HepG2 (cell line): ENCODE data around the gene TSNAXIP1. TPM values are rescaled to one million over a fixed set of nuclear protein-coding genes. Genes with fewer than 3 reads are reported as not detected.

Source experiments
- NR2F1 ChIP-seq, 2 experiments: fragments of 450-650 bp in 1 of 2; formaldehyde crosslinking in 1 of 2; IDR thresholded peaks; 2 replicates each; pipeline versions ENCODE4 v1.5.0 to v1.6.1; 2016 to 2020; ENCODE audit warnings: mild to moderate bottlenecking in 1 of 2, missing compliant biosample characterization in 1 of 2, missing genetic modification reagents in 1 of 2, moderate library complexity in 1 of 2
- RFX1 ChIP-seq: fragments of 450-650 bp; IDR thresholded peaks from 2 replicates; pipeline ENCODE4 v1.6.1; 2017
- THAP11 ChIP-seq: IDR thresholded peaks from 2 replicates; pipeline ENCODE4 v1.6.1; 2016; ENCODE audit warnings: missing biosample characterization, missing genetic modification reagents
- U2AF1 ChIP-seq: fragments of 200-400 bp; formaldehyde crosslinking; optimal IDR thresholded peaks from 2 replicates; pipeline ENCODE3; 2017; ENCODE audit warnings: mild to moderate bottlenecking, low read depth, low read length
- ZC3H4 ChIP-seq: sonication (generic); formaldehyde crosslinking; IDR thresholded peaks from 2 replicates; pipeline ENCODE4 v1.4.0; 2020; ENCODE audit warnings: missing genetic modification reagents, borderline replicate concordance
- ZNF263 ChIP-seq: sonication (generic); formaldehyde crosslinking; IDR thresholded peaks from 2 replicates; pipeline ENCODE4 v1.4.0; 2020; ENCODE audit warnings: missing genetic modification reagents
- ZNF549 ChIP-seq: sonication (generic); formaldehyde crosslinking; IDR thresholded peaks from 2 replicates; pipeline ENCODE4 v1.5.0; 2020; ENCODE audit warnings: missing genetic modification reagents
- ZNF687 ChIP-seq: sonication (generic); formaldehyde crosslinking; IDR thresholded peaks from 2 replicates; pipeline ENCODE4 v1.5.1; 2020; ENCODE audit warnings: mild to moderate bottlenecking, missing genetic modification reagents, moderate library complexity
- polyA plus RNA-seq, 8 experiments: library from polyadenylated mRNA; depleted of rRNA in 3 of 8; stranded (reverse) in 7 of 8; unstranded in 1 of 8; fragments of >200 nt; fragmentation: Illumina TruSeq in 4 of 8; extraction: Trizol in 4 of 8; gene quantifications; 2 replicates each; pipeline versions ENCODE4 v1.2.1 to v1.2.3, GENCODE V29; 2011 to 2016; ENCODE audit warnings: low read depth in 4 of 8, missing spikeins in 1 of 8, mixed read lengths in 1 of 8; ENCODE audit not compliant: insufficient read depth in 1 of 8
- total RNA-seq, 5 experiments: library from RNA; depleted of rRNA; stranded (reverse); fragments of >200 nt; fragmentation: Illumina TruSeq; extraction: Trizol; gene quantifications; 2 replicates each; pipeline ENCODE4 v1.2.3, GENCODE V29; 2016; ENCODE audit warnings: low read depth in 1 of 5
- TF ChIP-seq, protein P1 (sequence below): sonication (generic); formaldehyde crosslinking; IDR thresholded peaks from 2 replicates; pipeline ENCODE4 v1.5.0; 2020; ENCODE audit warnings: mild to moderate bottlenecking, missing genetic modification reagents, borderline replicate concordance

TSNAXIP1 gene
- total and polyA plus RNA-seq, 2 of the 13 experiments (the other 11 are each of a cell fraction or from before 2014, with no cell fraction given) = 0.37 to 0.86 TPM

GRCh38 chr16:67805718-67806427, 816 bp upstream of the TSNAXIP1 start (continued):
- no peak; the same call in 1 of the 2 replicates for TF ChIP-seq ZNF263 (CRISPR knock-in tag)
- no peak for TF ChIP-seq ZNF687
- TF ChIP-seq U2AF1 = no peak
- no peak for TF ChIP-seq ZNF549 (CRISPR knock-in tag)
- TF ChIP-seq, protein P1, sequence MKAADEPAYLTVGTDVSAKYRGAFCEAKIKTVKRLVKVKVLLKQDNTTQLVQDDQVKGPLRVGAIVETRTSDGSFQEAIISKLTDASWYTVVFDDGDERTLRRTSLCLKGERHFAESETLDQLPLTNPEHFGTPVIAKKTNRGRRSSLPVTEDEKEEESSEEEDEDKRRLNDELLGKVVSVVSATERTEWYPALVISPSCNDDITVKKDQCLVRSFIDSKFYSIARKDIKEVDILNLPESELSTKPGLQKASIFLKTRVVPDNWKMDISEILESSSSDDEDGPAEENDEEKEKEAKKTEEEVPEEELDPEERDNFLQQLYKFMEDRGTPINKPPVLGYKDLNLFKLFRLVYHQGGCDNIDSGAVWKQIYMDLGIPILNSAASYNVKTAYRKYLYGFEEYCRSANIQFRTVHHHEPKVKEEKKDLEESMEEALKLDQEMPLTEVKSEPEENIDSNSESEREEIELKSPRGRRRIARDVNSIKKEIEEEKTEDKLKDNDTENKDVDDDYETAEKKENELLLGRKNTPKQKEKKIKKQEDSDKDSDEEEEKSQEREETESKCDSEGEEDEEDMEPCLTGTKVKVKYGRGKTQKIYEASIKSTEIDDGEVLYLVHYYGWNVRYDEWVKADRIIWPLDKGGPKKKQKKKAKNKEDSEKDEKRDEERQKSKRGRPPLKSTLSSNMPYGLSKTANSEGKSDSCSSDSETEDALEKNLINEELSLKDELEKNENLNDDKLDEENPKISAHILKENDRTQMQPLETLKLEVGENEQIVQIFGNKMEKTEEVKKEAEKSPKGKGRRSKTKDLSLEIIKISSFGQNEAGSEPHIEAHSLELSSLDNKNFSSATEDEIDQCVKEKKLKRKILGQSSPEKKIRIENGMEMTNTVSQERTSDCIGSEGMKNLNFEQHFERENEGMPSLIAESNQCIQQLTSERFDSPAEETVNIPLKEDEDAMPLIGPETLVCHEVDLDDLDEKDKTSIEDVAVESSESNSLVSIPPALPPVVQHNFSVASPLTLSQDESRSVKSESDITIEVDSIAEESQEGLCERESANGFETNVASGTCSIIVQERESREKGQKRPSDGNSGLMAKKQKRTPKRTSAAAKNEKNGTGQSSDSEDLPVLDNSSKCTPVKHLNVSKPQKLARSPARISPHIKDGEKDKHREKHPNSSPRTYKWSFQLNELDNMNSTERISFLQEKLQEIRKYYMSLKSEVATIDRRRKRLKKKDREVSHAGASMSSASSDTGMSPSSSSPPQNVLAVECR (CRISPR knock-in tag) = no peak
- no peak for TF ChIP-seq THAP11 (CRISPR knock-in tag)
- TF ChIP-seq ZC3H4 (CRISPR knock-in tag) = no peak
- no peak for TF ChIP-seq NR2F1 (CRISPR knock-in tag; IDR thresholded peaks at IDR 0.05)
- TF ChIP-seq RFX1 = no peak
- TF ChIP-seq, all 625 proteins: peak for 67
